ENCODE data around the gene POLR2F.

POLR2F gene

GRCh38 chr22:38016182-38017151, 63.0 kb downstream of the POLR2F start:
- no peak for TF ChIP-seq ZBTB49 (tag by site-specific recombination; IDR thresholded peaks at IDR 0.05; ENCODE audit: low read depth)
- TF ChIP-seq ZNF768 (tag by site-specific recombination; IDR thresholded peaks at IDR 0.05): no peak
- peak; percentile 91 for TF ChIP-seq ZBTB11 (tag by site-specific recombination; conservative IDR thresholded peaks at IDR 0.05; ENCODE audit: low read depth)
- POLR2A ChIA-PET: interaction anchor here (0.6 kb wide), 1 partner anchor 358 kb away, joined by 5 read pairs; the partner anchor contains the start of gene PDXP
- no peaks in the 10 kb centered on the region for H3K4me1 ChIP-seq (ENCODE audit: control insufficient read depth, insufficient read depth, low read length)
- H3K9me3 ChIP-seq (ENCODE audit: control insufficient read depth, insufficient read depth, low read depth, low read length): no peaks in the 10 kb centered on the region
- H3K36me3 ChIP-seq (ENCODE audit: control insufficient read depth in 2 of 2, insufficient read depth in 1 of 2, low read length in 2 of 2): no peaks in the 10 kb centered on the region
- CTCF ChIA-PET: interaction anchor here (0.6 to 1.3 kb wide), 4 partner anchors 11 to 704 kb away, joined by 3 to 5 read pairs (median 4); no protein-coding TSS in a partner anchor
- no peak overlapping the region for H3K27ac ChIP-seq (ENCODE audit: extremely low read depth, low read depth, low read length)
- H3K4me3 ChIP-seq (ENCODE audit: low read depth, low read length): no peak overlapping the region

- POLR2A ChIA-PET: interaction anchor here (0.6 kb wide), 1 partner anchor 359 kb away, joined by 5 read pairs; the partner anchor contains the start of gene PDXP
- Histone ChIP-seq H3K36me3 (ENCODE audit: control insufficient read depth in 2 of 2, insufficient read depth in 1 of 2, low read length in 2 of 2) (no peaks in the 10 kb centered on the region), H3K4me1 (ENCODE audit: control insufficient read depth, insufficient read depth, low read length) (no peaks in the 10 kb centered on the region), H3K27ac (ENCODE audit: extremely low read depth, low read depth, low read length) (no peak overlapping the region), H3K9me3 (ENCODE audit: control insufficient read depth, insufficient read depth, low read depth, low read length) (no peaks in the 10 kb centered on the region), H3K4me3 (ENCODE audit: low read depth, low read length) (no peak overlapping the region)
- TF ChIP-seq GLIS1 (tag by site-specific recombination; IDR thresholded peaks at IDR 0.05): 0 out of 2 replicates have a peak, but pooled peaks have one; percentile 16
- TF ChIP-seq ZFP37 (tag by site-specific recombination; IDR thresholded peaks at IDR 0.05): no peak
- TF ChIP-seq ZNF777 (tag by site-specific recombination; IDR thresholded peaks at IDR 0.05; ENCODE audit: borderline replicate concordance): no peak
- TF ChIP-seq ZBTB17 (tag by site-specific recombination; IDR thresholded peaks at IDR 0.05): peak; percentile 40; the same call in 1 of the 2 replicates
- TF ChIP-seq ZNF626 (tag by site-specific recombination; IDR thresholded peaks at IDR 0.05): no peak
- TF ChIP-seq KLF16 (tag by site-specific recombination; IDR thresholded peaks at IDR 0.05): no peak
- 0 out of 2 replicates have a peak, but pooled peaks have one; percentile 11 for TF ChIP-seq ZBTB6 (tag by site-specific recombination; IDR thresholded peaks at IDR 0.05)
- no peak for TF ChIP-seq FEZF1 (tag by site-specific recombination; IDR thresholded peaks at IDR 0.05)
- CTCF ChIA-PET: interaction anchor here (0.6 to 1.3 kb wide), 6 partner anchors 12 to 703 kb away, joined by 3 to 5 read pairs (median 3); no protein-coding TSS in a partner anchor
Measured at GRCh38 chr22:38017272-38017920, 63.9 kb downstream of the POLR2F start.
